ENCODE data around the gene C12orf56. TPM values are rescaled to one million over a fixed set of nuclear protein-coding genes. Genes with fewer than 3 reads are reported as not detected.

C12orf56 gene
- total RNA-seq, 1 donor from 2014 or later, result not detected

GRCh38 chr12:64237382-64237781 is 153.2 kb downstream of the C12orf56 start:
- H3K9me3 Mint-ChIP-seq, result no peaks in the 10 kb centered on the region
- TF ChIP-seq, protein P1, sequence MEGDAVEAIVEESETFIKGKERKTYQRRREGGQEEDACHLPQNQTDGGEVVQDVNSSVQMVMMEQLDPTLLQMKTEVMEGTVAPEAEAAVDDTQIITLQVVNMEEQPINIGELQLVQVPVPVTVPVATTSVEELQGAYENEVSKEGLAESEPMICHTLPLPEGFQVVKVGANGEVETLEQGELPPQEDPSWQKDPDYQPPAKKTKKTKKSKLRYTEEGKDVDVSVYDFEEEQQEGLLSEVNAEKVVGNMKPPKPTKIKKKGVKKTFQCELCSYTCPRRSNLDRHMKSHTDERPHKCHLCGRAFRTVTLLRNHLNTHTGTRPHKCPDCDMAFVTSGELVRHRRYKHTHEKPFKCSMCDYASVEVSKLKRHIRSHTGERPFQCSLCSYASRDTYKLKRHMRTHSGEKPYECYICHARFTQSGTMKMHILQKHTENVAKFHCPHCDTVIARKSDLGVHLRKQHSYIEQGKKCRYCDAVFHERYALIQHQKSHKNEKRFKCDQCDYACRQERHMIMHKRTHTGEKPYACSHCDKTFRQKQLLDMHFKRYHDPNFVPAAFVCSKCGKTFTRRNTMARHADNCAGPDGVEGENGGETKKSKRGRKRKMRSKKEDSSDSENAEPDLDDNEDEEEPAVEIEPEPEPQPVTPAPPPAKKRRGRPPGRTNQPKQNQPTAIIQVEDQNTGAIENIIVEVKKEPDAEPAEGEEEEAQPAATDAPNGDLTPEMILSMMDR (conservative IDR thresholded peaks at IDR 0.05), result no peak
- no peak for DNase-seq (ENCODE audit: extremely low spot score, unreplicated experiment)
- no peaks in the 10 kb centered on the region for H3K27me3 Mint-ChIP-seq
- no peaks in the 10 kb centered on the region for H3K36me3 Mint-ChIP-seq
- peaks cover 5% of the 10 kb centered on the region for H3K4me1 Mint-ChIP-seq (ENCODE audit: unreplicated experiment)
- H3K4me3 Mint-ChIP-seq, result no peak overlapping the region
- no peak overlapping the region for H3K27ac Mint-ChIP-seq

GRCh38 chr12:64236549-64236948 is 154.0 kb downstream of the C12orf56 start:
- H3K9me3 Mint-ChIP-seq, result no peaks in the 10 kb centered on the region
- H3K36me3 Mint-ChIP-seq, result no peaks in the 10 kb centered on the region
- H3K4me3 Mint-ChIP-seq, result no peak overlapping the region
- DNase-seq (ENCODE audit: extremely low spot score, unreplicated experiment), result no peak
- no peaks in the 10 kb centered on the region for H3K27me3 Mint-ChIP-seq
- H3K27ac Mint-ChIP-seq, result no peak overlapping the region
- TF ChIP-seq, protein P1 (conservative IDR thresholded peaks at IDR 0.05), result no peak
- H3K4me1 Mint-ChIP-seq (ENCODE audit: unreplicated experiment), result peaks cover 5% of the 10 kb centered on the region

- Mint-ChIP-seq H3K4me1 (ENCODE audit: unreplicated experiment) (peaks cover 4% of the 10 kb centered on the region), H3K27ac (no peak overlapping the region), H3K4me3 (no peak overlapping the region), H3K9me3 (no peaks in the 10 kb centered on the region), H3K27me3 (no peaks in the 10 kb centered on the region), H3K36me3 (no peaks in the 10 kb centered on the region)
- TF ChIP-seq, protein P1 (conservative IDR thresholded peaks at IDR 0.05), result no peak
- no peak for DNase-seq (ENCODE audit: extremely low spot score, unreplicated experiment)
These were observed 158.4 kb downstream of the C12orf56 start for GRCh38 chr12:64232196-64232595.

GRCh38 chr12:64229796-64230195 is 160.8 kb downstream of the C12orf56 start:
- Mint-ChIP-seq H3K9me3 (no peaks in the 10 kb centered on the region), H3K27ac (no peak overlapping the region), H3K4me3 (no peak overlapping the region), H3K36me3 (no peaks in the 10 kb centered on the region), H3K4me1 (ENCODE audit: unreplicated experiment) (no peaks in the 10 kb centered on the region), H3K27me3 (peaks cover 4% of the 10 kb centered on the region)
- TF ChIP-seq, protein P1 (conservative IDR thresholded peaks at IDR 0.05), result no peak
- no peak for DNase-seq (ENCODE audit: extremely low spot score, unreplicated experiment)

GRCh38 chr12:64229240-64229639 is 161.3 kb downstream of the C12orf56 start:
- no peaks in the 10 kb centered on the region for H3K4me1 Mint-ChIP-seq (ENCODE audit: unreplicated experiment)
- no peaks in the 10 kb centered on the region for H3K36me3 Mint-ChIP-seq
- no peak for DNase-seq (ENCODE audit: extremely low spot score, unreplicated experiment)
- H3K4me3 Mint-ChIP-seq, result no peak overlapping the region
- H3K9me3 Mint-ChIP-seq, result no peaks in the 10 kb centered on the region
- no peak overlapping the region for H3K27ac Mint-ChIP-seq
- TF ChIP-seq, protein P1 (conservative IDR thresholded peaks at IDR 0.05), result no peak
- H3K27me3 Mint-ChIP-seq, result peaks cover 4% of the 10 kb centered on the region

DNA sequence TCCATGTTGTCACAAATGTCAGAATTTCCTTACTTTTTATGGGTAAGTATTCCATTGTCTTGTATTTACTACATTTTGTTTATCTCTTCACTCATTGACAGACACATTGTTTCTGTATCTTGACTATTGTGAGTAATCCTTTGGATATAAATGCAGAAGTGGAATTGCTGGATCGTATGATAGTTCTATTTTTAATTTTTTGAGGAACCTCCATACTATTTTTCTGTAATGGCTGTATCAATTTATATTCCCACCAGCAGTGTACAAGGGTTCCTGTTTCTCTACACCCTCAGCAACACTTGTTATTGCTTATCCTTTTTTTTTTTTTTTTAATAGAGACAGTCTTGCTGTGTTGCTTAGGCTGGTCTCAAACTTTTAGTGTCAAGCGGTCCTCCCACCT is 164.9 kb downstream of the C12orf56 start:
- peak overlapping the region; percentile 16 for H3K4me3 Mint-ChIP-seq
- DNase-seq (ENCODE audit: extremely low spot score, unreplicated experiment), result no peak
- no peaks in the 10 kb centered on the region for H3K9me3 Mint-ChIP-seq
- no peak overlapping the region for H3K27ac Mint-ChIP-seq
- peaks cover 4% of the 10 kb centered on the region for H3K27me3 Mint-ChIP-seq
- TF ChIP-seq, protein P1 (conservative IDR thresholded peaks at IDR 0.05), result no peak
- H3K36me3 Mint-ChIP-seq, result no peaks in the 10 kb centered on the region
- peaks cover 10% of the 10 kb centered on the region for H3K4me1 Mint-ChIP-seq (ENCODE audit: unreplicated experiment)
